Endothelial cell of umbilical vein (primary cell): ENCODE measurements around the gene PCLO. TPM values are rescaled to one million over a fixed set of nuclear protein-coding genes. Genes with fewer than 3 reads are reported as not detected.

Experiments used
- BruUV-seq: library from RNA; stranded (reverse); fragments of 400-500 nt; replicated peaks from 2 replicates; lab custom pipeline; 2021; lab: Mats Ljungman, UMichigan
- CTCF ChIA-PET: fragments of 300-600, 350-600 bp; sonication (Branson Sonifier 250); formaldehyde crosslinking; loops from one replicate; lab custom pipeline; 2021; ENCODE audit warnings: antibody characterized with exemption, inconsistent platforms; lab: Charles Lee
- POLR2A ChIA-PET: fragments of 300-600, 350-600 bp; sonication (Branson Sonifier 250); formaldehyde crosslinking; loops from one replicate; lab custom pipeline; 2021; ENCODE audit warnings: antibody characterized with exemption, inconsistent platforms; lab: Charles Lee
- DNase-seq: peaks from one replicate; pipeline ENCODE4 v3.0.0-alpha.2; 2011; ENCODE audit warnings: low read depth, low spot score
- FAIRE-seq: peaks from 2 replicates; lab custom pipeline; 2011; peaks lifted over from hg19 to GRCh38; lab: Jason Lieb, UNC
- H2AFZ ChIP-seq: 2 replicates; pipeline ENCODE4 v1.6.0; 2012; ENCODE audit warnings: low read depth, low read length, control low read depth, inconsistent platforms
- H3K27ac ChIP-seq: 2 replicates; pipeline ENCODE4 v1.5.1; 2011; ENCODE audit warnings: low read depth, mild to moderate bottlenecking, control low read depth, low read length, moderate library complexity; ENCODE audit not compliant: insufficient read depth
- H3K27me3 ChIP-seq, 2 experiments: 2 replicates each; pipeline versions ENCODE4 v1.6.0 to v1.6.1; 2011; ENCODE audit warnings: low read length in 2 of 2, mixed read lengths in 1 of 2; ENCODE audit not compliant: control insufficient read depth in 2 of 2, insufficient read depth in 2 of 2
- H3K36me3 ChIP-seq, 2 experiments: 2 replicates in 1 of 2; 3 replicates in 1 of 2; pipeline ENCODE4 v1.5.1; 2011; ENCODE audit warnings: low read length in 2 of 2, mild to moderate bottlenecking in 1 of 2, moderate library complexity in 1 of 2; ENCODE audit not compliant: control insufficient read depth in 2 of 2, insufficient read depth in 2 of 2; ENCODE audit errors: extremely low read depth in 1 of 2
- H3K4me1 ChIP-seq: 3 replicates; pipeline ENCODE4 v1.5.1; 2011; ENCODE audit warnings: mild to moderate bottlenecking, low read length; ENCODE audit not compliant: control insufficient read depth, insufficient read depth; ENCODE audit errors: extremely low read depth
- H3K4me2 ChIP-seq: 2 replicates; pipeline ENCODE4 v1.6.1; 2011; ENCODE audit warnings: low read length, control low read depth, mixed read lengths; ENCODE audit not compliant: insufficient read depth
- H3K4me3 ChIP-seq, 3 experiments: fragments of 200-600 bp in 1 of 3; sonication (generic), shearing (Covaris generic) in 1 of 3; replicated peaks in 1 of 3; 2 replicates each; pipeline ENCODE4 v1.5.1; 2011 to 2016; ENCODE audit warnings: control low read depth in 3 of 3, low read length in 3 of 3, mild to moderate bottlenecking in 2 of 3, inconsistent platforms in 1 of 3, low read depth in 1 of 3, moderate library complexity in 1 of 3; ENCODE audit not compliant: insufficient read depth in 1 of 3
- H3K79me2 ChIP-seq: 2 replicates; pipeline ENCODE4 v1.6.0; 2012; ENCODE audit warnings: low read length, inconsistent platforms; ENCODE audit not compliant: control insufficient read depth, insufficient read depth
- H3K9ac ChIP-seq: replicated peaks from 2 replicates; pipeline ENCODE3; 2011; ENCODE audit warnings: low read length, control low read depth; ENCODE audit not compliant: insufficient read depth; ENCODE audit errors: extremely low read depth
- H3K9me1 ChIP-seq: replicated peaks from 3 replicates; pipeline ENCODE4 v1.6.0; 2011; ENCODE audit warnings: mild to moderate bottlenecking, low read length; ENCODE audit not compliant: control insufficient read depth, insufficient read depth; ENCODE audit errors: extremely low read depth
- H3K9me3 ChIP-seq: replicated peaks from 2 replicates; pipeline ENCODE4 v1.5.1; 2012; ENCODE audit warnings: low read length, inconsistent platforms; ENCODE audit not compliant: control insufficient read depth, insufficient read depth
- H4K20me1 ChIP-seq: replicated peaks from 2 replicates; pipeline ENCODE3; 2011; ENCODE audit warnings: mild to moderate bottlenecking, low read length; ENCODE audit not compliant: control insufficient read depth, insufficient read depth; ENCODE audit errors: extremely low read depth
- EZH2 ChIP-seq: IDR thresholded peaks from 2 replicates; pipeline ENCODE4 v1.6.1; 2012; ENCODE audit warnings: borderline replicate concordance, low read depth, mild to moderate bottlenecking, moderate library complexity, low read length, inconsistent platforms; ENCODE audit not compliant: severe bottlenecking
- FOS ChIP-seq: IDR thresholded peaks from 2 replicates; pipeline ENCODE4 v1.6.1; 2011; ENCODE audit warnings: mild to moderate bottlenecking, low read length, moderate library complexity, borderline replicate concordance; ENCODE audit not compliant: insufficient read depth
- GATA2 ChIP-seq: IDR thresholded peaks from 2 replicates; pipeline ENCODE4 v1.7.0; 2011; ENCODE audit warnings: low read depth, mild to moderate bottlenecking, moderate library complexity, mixed read lengths, low read length; ENCODE audit not compliant: insufficient read length, insufficient read depth
- JUN ChIP-seq: IDR thresholded peaks from 2 replicates; pipeline ENCODE4 v1.6.1; 2011; ENCODE audit warnings: borderline replicate concordance, low read depth; ENCODE audit not compliant: insufficient read length, insufficient read depth
- MYC ChIP-seq: IDR thresholded peaks from one replicate; pipeline ENCODE4 v1.6.1; 2011; ENCODE audit warnings: mild to moderate bottlenecking, low read depth, low read length
- POLR2A ChIP-seq: IDR thresholded peaks from 2 replicates; pipeline ENCODE4 v1.6.1; 2012; ENCODE audit warnings: low read depth, mild to moderate bottlenecking, control low read depth, low read length
- POLR2AphosphoS5 ChIP-seq: IDR thresholded peaks from 2 replicates; pipeline ENCODE4 v1.6.1; 2012; ENCODE audit warnings: low read depth, mild to moderate bottlenecking, control low read depth, low read length, moderate library complexity; ENCODE audit not compliant: insufficient read depth
- dilution Hi-C: fragments of 300-500 bp; cut with MboI; formaldehyde crosslinking; loops from one replicate; pipeline ENCODE4 v1.15.0; 2019; ENCODE audit warnings: low sequenced_read_pairs; ENCODE audit not compliant: extremely low pct_ligation_motif_present
- intact Hi-C: fragments of 100-400 bp; cut with micrococcal nuclease; formaldehyde crosslinking; loops from one replicate; pipeline ENCODE4 v1.10.0; 2022
- polyA plus RNA-seq, 4 experiments: library from polyadenylated mRNA; depleted of rRNA in 3 of 4; stranded (reverse) in 3 of 4; unstranded in 1 of 4; fragments of >200 nt; gene quantifications; 2 replicates each; pipeline versions ENCODE4 v1.2.1 to v1.2.3, GENCODE V29; 2011 to 2012; ENCODE audit warnings: missing spikeins in 1 of 4
- total RNA-seq: library from RNA; stranded (reverse); gene quantifications from 2 replicates; pipeline ENCODE4 v1.2.3, GENCODE V29; 2021
- TF ChIP-seq, protein P1 (sequence below): IDR thresholded peaks from 2 replicates; pipeline ENCODE4 v1.6.1; 2011; ENCODE audit not compliant: insufficient read depth, insufficient read length
- TF ChIP-seq, protein P2 (sequence below), 2 donors: IDR thresholded peaks; 1 replicate in 1 of 2; 2 replicates in 1 of 2; pipeline ENCODE4 v1.5.1; 2011; ENCODE audit warnings: low read length in 2 of 2, mild to moderate bottlenecking in 2 of 2, moderate library complexity in 2 of 2, control low read depth in 1 of 2, inconsistent platforms in 1 of 2, low read depth in 1 of 2; ENCODE audit not compliant: insufficient read depth in 1 of 2; ENCODE audit errors: extremely low read depth in 1 of 2

Gene PCLO
- total and polyA plus RNA-seq, 2 donors (not counting 3 experiments of a cell fraction or from before 2014, with no cell fraction given): 0.04 to 0.75 TPM

DNA sequence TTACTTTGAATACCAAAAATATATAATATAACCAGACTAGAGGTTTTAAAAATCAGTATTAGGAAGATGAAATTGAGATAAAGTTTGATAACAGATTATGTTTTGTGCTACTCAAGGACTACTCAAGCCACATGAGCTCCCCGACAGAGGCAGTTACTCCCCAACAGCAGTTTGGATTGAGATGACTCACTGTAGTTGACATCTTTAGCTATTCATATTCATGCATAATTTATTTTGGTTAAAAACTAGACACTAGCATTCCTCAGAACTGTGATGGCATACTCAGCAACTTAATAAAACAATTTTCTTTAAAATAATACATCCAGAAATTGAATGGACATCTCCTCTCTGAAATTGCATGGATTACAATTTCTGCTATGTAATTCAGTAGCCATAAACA lies 19.6 kb downstream of the PCLO start:
- dilution Hi-C loops (no loop called here), intact Hi-C loops (no loop called here)
- no peak overlapping the region for H3K27ac ChIP-seq
- BruUV-seq: no TSS peak
- H3K4me3 ChIP-seq: no peak overlapping the region
- H3K4me1 ChIP-seq: no peaks in the 10 kb centered on the region
- H2AFZ ChIP-seq: no peak overlapping the region
- DNase-seq: no peak
- no peaks in the 10 kb centered on the region for H3K9me1 ChIP-seq
- ChIA-PET CTCF (no interaction called here), POLR2A (no interaction called here)
- H3K79me2 ChIP-seq: no peaks in the 10 kb centered on the region
- no peaks in the 10 kb centered on the region for H4K20me1 ChIP-seq
- H3K27me3 ChIP-seq: no peaks in the 10 kb centered on the region
- no peaks in the 10 kb centered on the region for H3K36me3 ChIP-seq
- no peak for FAIRE-seq
- H3K4me2 ChIP-seq: no peak overlapping the region
- no peaks in the 10 kb centered on the region for H3K9me3 ChIP-seq
- TF ChIP-seq JUN: no peak
- no peak overlapping the region for H3K9ac ChIP-seq

DNA sequence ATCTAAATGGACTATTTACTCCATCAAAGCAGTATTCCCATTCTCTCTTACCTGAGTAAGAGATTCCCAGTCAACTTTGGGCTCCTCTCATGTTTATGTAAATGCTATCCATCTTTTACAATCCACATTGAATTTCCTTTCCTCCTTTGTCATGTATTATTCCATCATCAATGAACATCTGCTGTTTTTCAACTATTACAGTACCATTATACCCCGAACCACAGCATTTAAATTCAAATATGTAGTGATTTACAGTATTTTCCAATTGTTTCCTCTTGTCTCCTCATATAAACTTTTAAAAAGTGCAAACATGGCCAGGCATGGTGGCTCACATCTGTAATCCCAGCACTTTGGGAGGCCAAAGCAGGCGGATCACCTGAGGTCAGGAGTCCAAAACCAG lies 20.3 kb downstream of the PCLO start:
- Histone ChIP-seq H3K4me1 (no peaks in the 10 kb centered on the region), H3K27me3 (no peaks in the 10 kb centered on the region), H3K9ac (no peak overlapping the region), H3K4me2 (no peak overlapping the region), H3K9me1 (no peaks in the 10 kb centered on the region), H3K36me3 (no peaks in the 10 kb centered on the region), H3K4me3 (no peak overlapping the region), H4K20me1 (no peaks in the 10 kb centered on the region), H3K9me3 (no peaks in the 10 kb centered on the region), H2AFZ (no peak overlapping the region), H3K27ac (no peak overlapping the region), H3K79me2 (no peaks in the 10 kb centered on the region)
- dilution Hi-C loops (no loop called here), intact Hi-C loops (no loop called here)
- BruUV-seq: no TSS peak
- POLR2A ChIA-PET: no interaction called here
- no peak for DNase-seq
- no peak for FAIRE-seq
- TF ChIP-seq GATA2: no peak
- TF ChIP-seq JUN: no peak
- no peak for TF ChIP-seq MYC
- TF ChIP-seq, protein P1, sequence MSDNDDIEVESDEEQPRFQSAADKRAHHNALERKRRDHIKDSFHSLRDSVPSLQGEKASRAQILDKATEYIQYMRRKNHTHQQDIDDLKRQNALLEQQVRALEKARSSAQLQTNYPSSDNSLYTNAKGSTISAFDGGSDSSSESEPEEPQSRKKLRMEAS: no peak
- no peak for TF ChIP-seq FOS
- TF ChIP-seq EZH2: no peak
- TF ChIP-seq POLR2A: no peak
- no peak for TF ChIP-seq POLR2AphosphoS5
- TF ChIP-seq, protein P2, sequence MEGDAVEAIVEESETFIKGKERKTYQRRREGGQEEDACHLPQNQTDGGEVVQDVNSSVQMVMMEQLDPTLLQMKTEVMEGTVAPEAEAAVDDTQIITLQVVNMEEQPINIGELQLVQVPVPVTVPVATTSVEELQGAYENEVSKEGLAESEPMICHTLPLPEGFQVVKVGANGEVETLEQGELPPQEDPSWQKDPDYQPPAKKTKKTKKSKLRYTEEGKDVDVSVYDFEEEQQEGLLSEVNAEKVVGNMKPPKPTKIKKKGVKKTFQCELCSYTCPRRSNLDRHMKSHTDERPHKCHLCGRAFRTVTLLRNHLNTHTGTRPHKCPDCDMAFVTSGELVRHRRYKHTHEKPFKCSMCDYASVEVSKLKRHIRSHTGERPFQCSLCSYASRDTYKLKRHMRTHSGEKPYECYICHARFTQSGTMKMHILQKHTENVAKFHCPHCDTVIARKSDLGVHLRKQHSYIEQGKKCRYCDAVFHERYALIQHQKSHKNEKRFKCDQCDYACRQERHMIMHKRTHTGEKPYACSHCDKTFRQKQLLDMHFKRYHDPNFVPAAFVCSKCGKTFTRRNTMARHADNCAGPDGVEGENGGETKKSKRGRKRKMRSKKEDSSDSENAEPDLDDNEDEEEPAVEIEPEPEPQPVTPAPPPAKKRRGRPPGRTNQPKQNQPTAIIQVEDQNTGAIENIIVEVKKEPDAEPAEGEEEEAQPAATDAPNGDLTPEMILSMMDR (IDR thresholded peaks at IDR 0.05; ENCODE audit: extremely low read depth in 1 of 2, insufficient read depth in 1 of 2, low read depth in 1 of 2, low read length in 2 of 2): no peak
- CTCF ChIA-PET: no interaction called here
